IMR-90 (cell line): Measurements from ENCODE around the gene ASTN2. TPM values are rescaled to one million over a fixed set of nuclear protein-coding genes. Genes with fewer than 3 reads are reported as not detected.

Experiments
- ATAC-seq: fragments of 200-7000 bp; cut with Tn5 transposase; 2 replicates; pipeline ENCODE4 v1.9.1; 2020; ENCODE audit warnings: low read depth, mild to moderate bottlenecking, moderate library complexity
- BruUV-seq: library from RNA; stranded (reverse); fragments of 400-500 nt; replicated peaks from 2 replicates; lab custom pipeline; 2021; lab: Mats Ljungman, UMichigan
- CTCF ChIA-PET: fragments of 300-600 bp; formaldehyde crosslinking; extraction: SDS; loops from one replicate; lab custom pipeline; 2021; ENCODE audit warnings: antibody characterized with exemption; lab: Yijun Ruan, JAX
- POLR2A ChIA-PET: fragments of 300-600 bp; sonication (Branson Sonifier 250); formaldehyde crosslinking; loops from one replicate; lab custom pipeline; 2022; ENCODE audit warnings: antibody characterized with exemption; ENCODE audit not compliant: unreplicated experiment; lab: Charles Lee
- DNase-seq: peaks from one replicate; pipeline ENCODE4 v3.0.0; 2013
- H2AFZ ChIP-seq: replicated peaks from 2 replicates; pipeline ENCODE3; 2013; ENCODE audit warnings: low read length, mild to moderate bottlenecking; ENCODE audit not compliant: poor library complexity
- H2AK5ac ChIP-seq: 2 replicates; pipeline ENCODE4 v1.6.1; 2013; ENCODE audit warnings: low read depth, low read length, inconsistent platforms
- H2AK9ac ChIP-seq: replicated peaks from 2 replicates; pipeline ENCODE3; 2013; ENCODE audit warnings: mild to moderate bottlenecking, low read depth, low read length, moderate library complexity; ENCODE audit not compliant: poor library complexity
- H2BK120ac ChIP-seq: 2 replicates; pipeline ENCODE4 v1.6.1; 2013; ENCODE audit warnings: low read depth, low read length, inconsistent platforms
- H2BK15ac ChIP-seq: 3 replicates; pipeline ENCODE4 v1.6.1; 2013; ENCODE audit warnings: low read depth, low read length, inconsistent platforms
- H2BK20ac ChIP-seq: 2 replicates; pipeline ENCODE4 v1.6.1; 2013; ENCODE audit warnings: low read depth, mild to moderate bottlenecking, inconsistent platforms, low read length, moderate library complexity
- H2BK5ac ChIP-seq: 2 replicates; pipeline ENCODE4 v1.6.1; 2013; ENCODE audit warnings: mild to moderate bottlenecking, low read depth, low read length, inconsistent platforms; ENCODE audit not compliant: poor library complexity, severe bottlenecking
- H3K14ac ChIP-seq: replicated peaks from 2 replicates; pipeline ENCODE4 v1.6.1; 2013; ENCODE audit warnings: low read depth, low read length, inconsistent platforms
- H3K18ac ChIP-seq: 2 replicates; pipeline ENCODE4 v1.6.1; 2013; ENCODE audit warnings: low read depth, low read length, control low read depth
- H3K23ac ChIP-seq: 2 replicates; pipeline ENCODE4 v1.6.1; 2013; ENCODE audit warnings: low read depth, low read length, inconsistent platforms
- H3K27ac ChIP-seq: 2 replicates; pipeline ENCODE4 v1.5.1; 2013; ENCODE audit warnings: mild to moderate bottlenecking, control low read depth, low read length; ENCODE audit not compliant: insufficient read depth
- H3K27me3 ChIP-seq: 2 replicates; pipeline ENCODE4 v1.6.1; 2013; ENCODE audit warnings: low read length; ENCODE audit not compliant: control insufficient read depth, insufficient read depth
- H3K36me3 ChIP-seq: 2 replicates; pipeline ENCODE4 v1.6.1; 2013; ENCODE audit warnings: low read length, mixed read lengths; ENCODE audit not compliant: control insufficient read depth, insufficient read depth
- H3K4ac ChIP-seq: 2 replicates; pipeline ENCODE4 v1.6.1; 2013; ENCODE audit warnings: low read depth, low read length, inconsistent platforms
- H3K4me1 ChIP-seq: 2 replicates; pipeline ENCODE4 v1.6.1; 2013; ENCODE audit warnings: low read length, mixed read lengths; ENCODE audit not compliant: control insufficient read depth, insufficient read depth
- H3K4me2 ChIP-seq: 2 replicates; pipeline ENCODE4 v1.6.1; 2013; ENCODE audit warnings: low read depth, mild to moderate bottlenecking, control low read depth, low read length, moderate library complexity
- H3K4me3 ChIP-seq: 2 replicates; pipeline ENCODE4 v1.5.1; 2013; ENCODE audit warnings: low read depth, mild to moderate bottlenecking, control low read depth, low read length, moderate library complexity; ENCODE audit not compliant: insufficient read depth
- H3K56ac ChIP-seq: 2 replicates; pipeline ENCODE4 v1.6.1; 2013; ENCODE audit warnings: low read length, inconsistent platforms; ENCODE audit not compliant: insufficient read depth; ENCODE audit errors: extremely low read depth
- H3K79me1 ChIP-seq, 2 experiments: 2 replicates each; pipeline ENCODE4 v1.6.1; 2013; ENCODE audit warnings: low read length in 2 of 2, inconsistent platforms in 1 of 2, low read depth in 1 of 2
- H3K9ac ChIP-seq: 2 replicates; pipeline ENCODE4 v1.6.1; 2013; ENCODE audit warnings: low read depth, low read length, control low read depth
- H3K9me1 ChIP-seq: 2 replicates; pipeline ENCODE4 v1.6.1; 2013; ENCODE audit warnings: low read length, inconsistent platforms; ENCODE audit not compliant: insufficient read depth
- H3K9me3 ChIP-seq: 2 replicates; pipeline ENCODE4 v1.6.1; 2013; ENCODE audit warnings: low read length; ENCODE audit not compliant: control insufficient read depth, insufficient read depth
- H4K20me1 ChIP-seq: 2 replicates; pipeline ENCODE4 v1.6.1; 2013; ENCODE audit warnings: low read length, inconsistent platforms; ENCODE audit not compliant: insufficient read depth
- H4K5ac ChIP-seq: 2 replicates; pipeline ENCODE4 v1.6.1; 2013; ENCODE audit warnings: mild to moderate bottlenecking, low read depth, low read length, control low read depth
- H4K8ac ChIP-seq, 2 experiments: 2 replicates each; pipeline ENCODE4 v1.6.1; 2013; ENCODE audit warnings: low read depth in 2 of 2, low read length in 2 of 2, control low read depth in 1 of 2, inconsistent platforms in 1 of 2
- H4K91ac ChIP-seq: 2 replicates; pipeline ENCODE4 v1.6.1; 2013; ENCODE audit warnings: low read depth, low read length, inconsistent platforms; ENCODE audit not compliant: insufficient read depth
- MAZ ChIP-seq: IDR thresholded peaks from 2 replicates; pipeline ENCODE4 v1.6.1; 2012; ENCODE audit warnings: low read depth, mild to moderate bottlenecking, low read length, improper control_type of control experiment, moderate library complexity, borderline replicate concordance
- WGBS, 2 experiments: methylation state at CpG; one replicate each; pipeline versions ENCODE4 v1.1.5 to v1.1.7; 2013; ENCODE audit warnings: missing lambda C conversion rate in 2 of 2; ENCODE audit not compliant: insufficient read length in 1 of 2; ENCODE audit errors: extremely low coverage in 2 of 2; 5-methylcytosine and 5-hydroxymethylcytosine counted together
- dilution Hi-C: fragments of 300-500 bp; cut with HindIII; formaldehyde crosslinking; loops from one replicate; pipeline ENCODE4 v1.14.3; 2018; ENCODE audit warnings: low sequenced_read_pairs; ENCODE audit not compliant: unreplicated experiment
- in situ Hi-C: fragments of 300-500 bp; cut with MboI; formaldehyde crosslinking; loops from 3 replicates; pipeline ENCODE4 v1.14.3; 2019; ENCODE audit warnings: low sequenced_read_pairs, inconsistent platforms, mixed read lengths
- intact Hi-C: fragments of 100-400 bp; cut with micrococcal nuclease; formaldehyde crosslinking; loops from 2 replicates; pipeline ENCODE4 v1.10.0; 2022
- polyA plus RNA-seq, 3 experiments: library from polyadenylated mRNA; depleted of rRNA; stranded (reverse); fragments of >200 nt; gene quantifications; 2 replicates each; pipeline ENCODE4 v1.2.3, GENCODE V29; 2012; ENCODE audit warnings: low replicate concordance in 1 of 3
- total RNA-seq: library from RNA; depleted of rRNA; stranded (reverse); fragments of >200 nt; gene quantifications from 2 replicates; pipeline ENCODE4 v1.2.3, GENCODE V29; 2012

The ASTN2 gene
- total and polyA plus RNA-seq, 2 of the 4 experiments (the other 2 are of a cell fraction): 3.8 to 6.8 TPM

DNA sequence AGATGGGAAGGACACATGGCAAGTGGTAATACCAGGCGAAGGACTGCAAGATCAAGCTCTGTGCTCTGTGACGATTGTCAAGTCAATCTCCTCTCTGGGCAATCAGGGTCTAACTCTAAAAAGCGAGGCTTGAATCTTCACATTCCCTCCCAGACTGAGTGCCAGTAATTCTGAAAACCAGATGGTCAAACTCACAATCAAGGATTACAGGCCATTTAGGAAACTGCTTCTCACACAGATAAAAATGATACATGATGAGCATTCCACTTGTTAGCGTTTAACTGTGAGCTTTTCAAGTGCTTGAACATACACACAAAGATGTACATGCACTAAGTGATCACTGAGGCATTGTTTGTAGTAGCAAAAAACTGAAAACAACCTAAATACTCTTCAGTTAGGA, 517.7 kb downstream of the ASTN2 start:
- no TSS peak for BruUV-seq
- Histone ChIP-seq H3K9ac (no peak overlapping the region), H3K4me3 (no peak overlapping the region), H3K4me1 (no peaks in the 10 kb centered on the region), H3K27ac (no peak overlapping the region), H3K18ac (no peak overlapping the region), H4K91ac (no peak overlapping the region), H3K56ac (no peak overlapping the region), H3K23ac (no peak overlapping the region), H4K20me1 (no peaks in the 10 kb centered on the region), H4K5ac (no peak overlapping the region), H3K79me1 (no peaks in the 10 kb centered on the region), H2AK9ac (no peak overlapping the region), H2BK120ac (no peak overlapping the region), H2AK5ac (no peak overlapping the region), H3K9me1 (no peaks in the 10 kb centered on the region), H2BK20ac (no peak overlapping the region), H3K9me3 (peaks cover 5% of the 10 kb centered on the region), H3K36me3 (no peaks in the 10 kb centered on the region), H4K8ac (no peak overlapping the region), H2BK5ac (no peak overlapping the region), H3K4me2 (no peak overlapping the region), H3K4ac (no peak overlapping the region), H2AFZ (no peak overlapping the region), H3K27me3 (no peaks in the 10 kb centered on the region; the same call in 1 of the 2 replicates), H2BK15ac (no peak overlapping the region), H3K14ac (no peak overlapping the region)
- ChIA-PET POLR2A (no interaction called here), CTCF (no interaction called here)
- in situ Hi-C loops: no loop called here
- WGBS, 2 experiments: 20% methylated on average over 1 of the region's 4 CpGs; no CpG with 5 or more reads in 1 of the 2 experiments
- no peak for TF ChIP-seq MAZ
- intact Hi-C loops: no loop called here
- no peak for DNase-seq
- dilution Hi-C loops: no loop called here
- ATAC-seq: no peak
